Panc1 (cell line): ENCODE data around the gene RIT2.

Experiments used
- POLR2AphosphoS5 ChIP-seq: IDR thresholded peaks from 2 replicates; pipeline ENCODE4 v1.6.1; 2012; ENCODE audit warnings: mild to moderate bottlenecking, low read depth, low read length, moderate library complexity
- SIN3A ChIP-seq: IDR thresholded peaks from 2 replicates; pipeline ENCODE4 v1.6.1; 2012; ENCODE audit warnings: low read depth, mild to moderate bottlenecking, low read length, moderate library complexity, borderline replicate concordance; ENCODE audit not compliant: insufficient read depth
- TCF7L2 ChIP-seq: IDR thresholded peaks from 2 replicates; pipeline ENCODE4 v1.6.1; 2011; ENCODE audit warnings: mild to moderate bottlenecking, low read depth, low read length, inconsistent platforms
- TF ChIP-seq, protein P1 (sequence below): fragments of 450-650 bp; IDR thresholded peaks from 2 replicates; pipeline ENCODE4 v1.5.1; 2017; ENCODE audit warnings: mild to moderate bottlenecking
- TF ChIP-seq, protein P2 (sequence below), 2 experiments: IDR thresholded peaks; 2 replicates each; pipeline ENCODE4 v1.6.1; 2011 to 2012; ENCODE audit warnings: low read depth in 2 of 2, control low read depth in 1 of 2, low read length in 1 of 2, mild to moderate bottlenecking in 1 of 2, moderate library complexity in 1 of 2; ENCODE audit not compliant: insufficient read depth in 1 of 2

DNA sequence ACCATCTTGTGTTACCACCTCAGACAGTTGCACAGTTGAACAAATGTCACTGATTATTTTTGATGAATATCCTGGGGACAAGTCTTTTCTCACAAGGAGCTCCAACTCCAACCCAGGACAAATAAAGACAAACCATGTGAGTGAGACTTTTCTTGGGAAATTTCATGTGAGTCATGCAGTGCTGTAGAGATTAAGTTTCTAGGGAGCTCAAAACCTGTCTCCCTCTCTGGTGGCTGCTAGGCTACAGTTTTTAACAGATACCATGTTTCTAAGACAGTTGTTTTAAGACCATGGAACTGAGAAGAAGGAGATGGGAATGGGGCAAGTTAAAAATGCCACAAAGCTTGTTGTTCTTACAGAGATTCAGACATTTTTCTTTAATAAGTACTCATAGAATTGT is 255.5 kb downstream of the RIT2 start:
- TF ChIP-seq, protein P1, sequence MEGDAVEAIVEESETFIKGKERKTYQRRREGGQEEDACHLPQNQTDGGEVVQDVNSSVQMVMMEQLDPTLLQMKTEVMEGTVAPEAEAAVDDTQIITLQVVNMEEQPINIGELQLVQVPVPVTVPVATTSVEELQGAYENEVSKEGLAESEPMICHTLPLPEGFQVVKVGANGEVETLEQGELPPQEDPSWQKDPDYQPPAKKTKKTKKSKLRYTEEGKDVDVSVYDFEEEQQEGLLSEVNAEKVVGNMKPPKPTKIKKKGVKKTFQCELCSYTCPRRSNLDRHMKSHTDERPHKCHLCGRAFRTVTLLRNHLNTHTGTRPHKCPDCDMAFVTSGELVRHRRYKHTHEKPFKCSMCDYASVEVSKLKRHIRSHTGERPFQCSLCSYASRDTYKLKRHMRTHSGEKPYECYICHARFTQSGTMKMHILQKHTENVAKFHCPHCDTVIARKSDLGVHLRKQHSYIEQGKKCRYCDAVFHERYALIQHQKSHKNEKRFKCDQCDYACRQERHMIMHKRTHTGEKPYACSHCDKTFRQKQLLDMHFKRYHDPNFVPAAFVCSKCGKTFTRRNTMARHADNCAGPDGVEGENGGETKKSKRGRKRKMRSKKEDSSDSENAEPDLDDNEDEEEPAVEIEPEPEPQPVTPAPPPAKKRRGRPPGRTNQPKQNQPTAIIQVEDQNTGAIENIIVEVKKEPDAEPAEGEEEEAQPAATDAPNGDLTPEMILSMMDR, result no peak
- TF ChIP-seq POLR2AphosphoS5, result no peak
- TF ChIP-seq TCF7L2, result no peak
- TF ChIP-seq, protein P2, sequence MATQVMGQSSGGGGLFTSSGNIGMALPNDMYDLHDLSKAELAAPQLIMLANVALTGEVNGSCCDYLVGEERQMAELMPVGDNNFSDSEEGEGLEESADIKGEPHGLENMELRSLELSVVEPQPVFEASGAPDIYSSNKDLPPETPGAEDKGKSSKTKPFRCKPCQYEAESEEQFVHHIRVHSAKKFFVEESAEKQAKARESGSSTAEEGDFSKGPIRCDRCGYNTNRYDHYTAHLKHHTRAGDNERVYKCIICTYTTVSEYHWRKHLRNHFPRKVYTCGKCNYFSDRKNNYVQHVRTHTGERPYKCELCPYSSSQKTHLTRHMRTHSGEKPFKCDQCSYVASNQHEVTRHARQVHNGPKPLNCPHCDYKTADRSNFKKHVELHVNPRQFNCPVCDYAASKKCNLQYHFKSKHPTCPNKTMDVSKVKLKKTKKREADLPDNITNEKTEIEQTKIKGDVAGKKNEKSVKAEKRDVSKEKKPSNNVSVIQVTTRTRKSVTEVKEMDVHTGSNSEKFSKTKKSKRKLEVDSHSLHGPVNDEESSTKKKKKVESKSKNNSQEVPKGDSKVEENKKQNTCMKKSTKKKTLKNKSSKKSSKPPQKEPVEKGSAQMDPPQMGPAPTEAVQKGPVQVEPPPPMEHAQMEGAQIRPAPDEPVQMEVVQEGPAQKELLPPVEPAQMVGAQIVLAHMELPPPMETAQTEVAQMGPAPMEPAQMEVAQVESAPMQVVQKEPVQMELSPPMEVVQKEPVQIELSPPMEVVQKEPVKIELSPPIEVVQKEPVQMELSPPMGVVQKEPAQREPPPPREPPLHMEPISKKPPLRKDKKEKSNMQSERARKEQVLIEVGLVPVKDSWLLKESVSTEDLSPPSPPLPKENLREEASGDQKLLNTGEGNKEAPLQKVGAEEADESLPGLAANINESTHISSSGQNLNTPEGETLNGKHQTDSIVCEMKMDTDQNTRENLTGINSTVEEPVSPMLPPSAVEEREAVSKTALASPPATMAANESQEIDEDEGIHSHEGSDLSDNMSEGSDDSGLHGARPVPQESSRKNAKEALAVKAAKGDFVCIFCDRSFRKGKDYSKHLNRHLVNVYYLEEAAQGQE (IDR thresholded peaks at IDR 0.05; ENCODE audit: insufficient read depth in 1 of 2, low read depth in 2 of 2, low read length in 1 of 2), result no peak
- TF ChIP-seq SIN3A, result no peak
